ENCODE measurements around the gene SH3BP5. TPM values are rescaled to one million over a fixed set of nuclear protein-coding genes. Genes with fewer than 3 reads are reported as not detected.

SH3BP5 gene
- total RNA-seq, 2 experiments from 2014 or later: 15.1 to 31.3 TPM

- Histone ChIP-seq H3K27ac (ENCODE audit: low read depth, low read length, poor library complexity, severe bottlenecking) (no peak overlapping the region), H3K9me3 (ENCODE audit: low read length) (no peaks in the 10 kb centered on the region), H3K79me2 (ENCODE audit: insufficient read depth, low read depth, low read length) (no peaks in the 10 kb centered on the region), H2AFZ (ENCODE audit: low read length) (no peak overlapping the region), H3K4me3 (ENCODE audit: low read depth, low read length, poor library complexity, severe bottlenecking) (no peak overlapping the region), H3K36me3 (ENCODE audit: insufficient read depth, low read length) (peaks cover 17% of the 10 kb centered on the region; the same call in 1 of the 2 replicates), H4K20me1 (ENCODE audit: insufficient read depth, low read length) (no peaks in the 10 kb centered on the region), H3K9me2 (ENCODE audit: insufficient read depth, low read length) (no peaks in the 10 kb centered on the region), H3K4me1 (ENCODE audit: insufficient read depth, low read length, poor library complexity, severe bottlenecking) (no peaks in the 10 kb centered on the region), H3K4me2 (ENCODE audit: low read length) (no peak overlapping the region)
- no TSS peak for BruUV-seq (replicated peaks)
- intact Hi-C loops (cut with micrococcal nuclease; ENCODE audit: unreplicated experiment): no loop called here
- ChIA-PET POLR2A (interaction anchor here (0.8 to 1.4 kb wide), 5 partner anchors 10 to 57 kb away, joined by 3 to 11 read pairs (median 3); no protein-coding TSS in a partner anchor), CTCF (ENCODE audit: unreplicated experiment) (no interaction called here)
- TF ChIP-seq EZH2phosphoT487 (IDR thresholded peaks at IDR 0.05; ENCODE audit: borderline replicate concordance, low read depth, low read length) (no peak), CTCF (conservative IDR thresholded peaks at IDR 0.05; ENCODE audit: low read length) (no peak)
- no peak for DNase-seq (ENCODE audit: low spot score)
These were observed 22.6 kb downstream of the SH3BP5 start for GRCh38 chr3:15309662-15310335.

GRCh38 chr3:15307580-15307979 is 24.8 kb downstream of the SH3BP5 start:
- POLR2A ChIA-PET: interaction anchor here (0.6 to 1.6 kb wide), 5 partner anchors 8 to 1225 kb away, joined by 3 to 11 read pairs (median 3); no protein-coding TSS in a partner anchor
- no peak overlapping the region for H3K4me3 ChIP-seq (ENCODE audit: low read depth, low read length, poor library complexity, severe bottlenecking)
- CTCF ChIA-PET (ENCODE audit: unreplicated experiment): interaction anchor here (0.5 kb wide), 1 partner anchor 1622 kb away, joined by 3 read pairs; no protein-coding TSS in a partner anchor
- H3K36me3 ChIP-seq (ENCODE audit: insufficient read depth, low read length): peaks cover 31% of the 10 kb centered on the region; the same call in 1 of the 2 replicates
- BruUV-seq (replicated peaks): no TSS peak
- DNase-seq (ENCODE audit: low spot score): no peak
- no peak overlapping the region for H3K4me2 ChIP-seq (ENCODE audit: low read length)
- no peaks in the 10 kb centered on the region for H3K9me3 ChIP-seq (ENCODE audit: low read length)
- no peak overlapping the region for H2AFZ ChIP-seq (ENCODE audit: low read length)
- intact Hi-C loops (cut with micrococcal nuclease; ENCODE audit: unreplicated experiment): no loop called here
- no peaks in the 10 kb centered on the region for H4K20me1 ChIP-seq (ENCODE audit: insufficient read depth, low read length)
- TF ChIP-seq EZH2phosphoT487 (IDR thresholded peaks at IDR 0.05; ENCODE audit: borderline replicate concordance, low read depth, low read length) (no peak), CTCF (conservative IDR thresholded peaks at IDR 0.05; ENCODE audit: low read length) (no peak)
- no peaks in the 10 kb centered on the region for H3K79me2 ChIP-seq (ENCODE audit: insufficient read depth, low read depth, low read length)
- no peaks in the 10 kb centered on the region for H3K9me2 ChIP-seq (ENCODE audit: insufficient read depth, low read length)
- H3K27ac ChIP-seq (ENCODE audit: low read depth, low read length, poor library complexity, severe bottlenecking): no peak overlapping the region
- no peaks in the 10 kb centered on the region for H3K4me1 ChIP-seq (ENCODE audit: insufficient read depth, low read length, poor library complexity, severe bottlenecking)

GRCh38 chr3:15306979-15307359 is 25.4 kb downstream of the SH3BP5 start:
- H4K20me1 ChIP-seq (ENCODE audit: insufficient read depth, low read length): no peaks in the 10 kb centered on the region
- POLR2A ChIA-PET: interaction anchor here (0.7 to 1.6 kb wide), 4 partner anchors 11 to 90 kb away, joined by 4 to 11 read pairs (median 8); no protein-coding TSS in a partner anchor
- H3K27ac ChIP-seq (ENCODE audit: low read depth, low read length, poor library complexity, severe bottlenecking): no peak overlapping the region
- H2AFZ ChIP-seq (ENCODE audit: low read length): no peak overlapping the region
- no peaks in the 10 kb centered on the region for H3K9me2 ChIP-seq (ENCODE audit: insufficient read depth, low read length)
- CTCF ChIA-PET (ENCODE audit: unreplicated experiment): no interaction called here
- no peak for DNase-seq (ENCODE audit: low spot score)
- H3K4me1 ChIP-seq (ENCODE audit: insufficient read depth, low read length, poor library complexity, severe bottlenecking): no peaks in the 10 kb centered on the region
- no peak for TF ChIP-seq EZH2phosphoT487 (IDR thresholded peaks at IDR 0.05; ENCODE audit: borderline replicate concordance, low read depth, low read length)
- no peak for TF ChIP-seq CTCF (conservative IDR thresholded peaks at IDR 0.05; ENCODE audit: low read length)
- H3K9me3 ChIP-seq (ENCODE audit: low read length): no peaks in the 10 kb centered on the region
- H3K79me2 ChIP-seq (ENCODE audit: insufficient read depth, low read depth, low read length): no peaks in the 10 kb centered on the region
- H3K36me3 ChIP-seq (ENCODE audit: insufficient read depth, low read length): peaks cover 36% of the 10 kb centered on the region; the same call in 1 of the 2 replicates
- intact Hi-C loops (cut with micrococcal nuclease; ENCODE audit: unreplicated experiment): no loop called here
- H3K4me2 ChIP-seq (ENCODE audit: low read length): no peak overlapping the region
- H3K4me3 ChIP-seq (ENCODE audit: low read depth, low read length, poor library complexity, severe bottlenecking): no peak overlapping the region
- BruUV-seq (replicated peaks): no TSS peak
